WI38 (cell line): ENCODE data around the gene INSM2.

Experiments used
- H3K4me3 ChIP-seq: 2 replicates; pipeline ENCODE4 v1.5.1; 2011; ENCODE audit warnings: low read depth, mild to moderate bottlenecking, control low read depth, low read length
- CTCF ChIP-seq: IDR thresholded peaks from 2 replicates; pipeline ENCODE4 v1.5.1; 2012; ENCODE audit warnings: low read depth, mild to moderate bottlenecking, control low read depth, low read length

The INSM2 gene

GRCh38 chr14:35531960-35532747 is 1.8 kb upstream of the INSM2 start:
- no peak for TF ChIP-seq CTCF
- H3K4me3 ChIP-seq: no peak overlapping the region

DNA sequence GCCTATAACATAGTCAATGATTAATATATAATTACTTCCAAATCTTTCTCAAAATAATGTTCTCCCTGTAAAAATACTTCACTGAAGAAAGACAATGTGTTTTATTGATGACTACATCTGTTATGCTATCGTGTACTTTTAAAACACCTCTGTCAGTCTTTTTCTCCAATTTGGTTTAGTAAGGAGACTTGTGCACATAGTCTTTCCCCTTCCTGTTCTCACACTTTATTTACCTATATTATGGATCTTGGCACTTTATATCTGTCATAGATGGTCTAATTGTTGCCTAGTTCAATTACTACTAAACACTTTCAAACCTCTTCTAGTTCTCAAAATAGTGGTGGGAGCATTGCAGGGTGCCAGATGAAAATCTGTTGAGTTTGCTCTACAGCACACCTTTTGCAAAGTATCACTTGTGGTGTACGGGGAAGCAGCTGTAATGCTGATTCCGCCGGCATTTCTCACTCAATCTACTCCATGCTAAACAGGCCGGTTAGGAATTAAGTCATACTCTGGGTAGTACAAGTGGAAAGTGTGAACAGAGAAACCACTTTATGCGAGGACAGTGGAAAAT is 1.1 kb upstream of the INSM2 start:
- peak overlapping the region; percentile 65 for H3K4me3 ChIP-seq

GRCh38 chr14:35534208-35534872 is 376 bp downstream of the INSM2 start:
- peak overlapping the region; percentile 65 for H3K4me3 ChIP-seq
- TF ChIP-seq CTCF: no peak

More for the DNA sequence above, 1.1 kb upstream of the INSM2 start:
- TF ChIP-seq CTCF: no peak

- peak overlapping the region; percentile 65 for H3K4me3 ChIP-seq
- no peak for TF ChIP-seq CTCF
Measured at GRCh38 chr14:35534873-35535482, 1.0 kb downstream of the INSM2 start.

- H3K4me3 ChIP-seq: no peak overlapping the region
- no peak for TF ChIP-seq CTCF
Measured at GRCh38 chr14:35535483-35536112, 1.6 kb downstream of the INSM2 start.

GRCh38 chr14:35539969-35540368 is 6.0 kb downstream of the INSM2 start:
- no peak overlapping the region for H3K4me3 ChIP-seq
- TF ChIP-seq CTCF: no peak
